Transverse colon (tissue), 4 donors: ENCODE data around the gene PHOX2A. TPM values are rescaled to one million over a fixed set of nuclear protein-coding genes. Genes with fewer than 3 reads are reported as not detected.
"Not testable (repeated sequence)": the region's sequence is repeated elsewhere in the genome, so short reads cannot be mapped to it uniquely, and the experiment has no call there.

Experiments
- DNase-seq: peaks from one replicate; pipeline ENCODE4 v3.0.0-alpha.2; 2019
- H3K27ac ChIP-seq, 4 donors: fragments of 200-600 bp; sonication (generic); 2 replicates each; pipeline ENCODE4 v1.5.1; 2016 to 2018; ENCODE audit warnings: inconsistent platforms in 4 of 4
- H3K27me3 ChIP-seq: fragments of 200-600 bp; sonication (generic); 2 replicates; pipeline ENCODE4 v1.5.1; 2017; ENCODE audit warnings: inconsistent platforms
- H3K36me3 ChIP-seq, 4 donors: fragments of 200-600 bp; sonication (generic); 2 replicates each; pipeline ENCODE4 v1.5.1; 2017 to 2019; ENCODE audit warnings: inconsistent platforms in 4 of 4
- H3K4me1 ChIP-seq, 4 donors: fragments of 200-600 bp; sonication (generic); 2 replicates each; pipeline ENCODE4 v1.5.1; 2017 to 2020; ENCODE audit warnings: inconsistent platforms in 4 of 4
- H3K4me3 ChIP-seq, 4 donors: fragments of 200-600 bp; sonication (generic); 1 replicate in 1 of 4; 2 replicates in 3 of 4; pipeline versions ENCODE4 v1.5.1 to v1.6.1; 2017 to 2019; ENCODE audit warnings: inconsistent platforms in 4 of 4
- H3K9me3 ChIP-seq, 2 donors: fragments of 200-600 bp; sonication (generic); 2 replicates each; pipeline ENCODE4 v1.5.1; 2017 to 2019; ENCODE audit warnings: inconsistent platforms in 2 of 2
- CTCF ChIP-seq, 5 experiments: fragments of 200-600 bp in 3 of 5; fragments of 450-650 bp in 2 of 5; sonication (generic) in 3 of 5; IDR thresholded peaks; 1 replicate in 2 of 5; 2 replicates in 3 of 5; pipeline ENCODE4 v1.5.1; 2016 to 2017; ENCODE audit warnings: antibody characterized with exemption in 5 of 5, inconsistent platforms in 3 of 5, mild to moderate bottlenecking in 2 of 5, moderate library complexity in 1 of 5
- EP300 ChIP-seq: sonication (generic); formaldehyde crosslinking; IDR thresholded peaks from one replicate; pipeline ENCODE4 v1.6.1; 2017; ENCODE audit warnings: antibody characterized with exemption, low read depth
- POLR2A ChIP-seq: fragments of 450-650 bp; IDR thresholded peaks from one replicate; pipeline ENCODE4 v1.6.1; 2016; ENCODE audit warnings: antibody characterized with exemption, mild to moderate bottlenecking, moderate library complexity
- POLR2AphosphoS5 ChIP-seq, 3 donors: sonication (generic); formaldehyde crosslinking; IDR thresholded peaks; one replicate each; pipeline ENCODE4 v1.6.1; 2016; ENCODE audit warnings: antibody characterized with exemption in 3 of 3
- WGBS, 2 donors: methylation state at CpG; one replicate each; pipeline ENCODE4 v1.1.5; 2018; ENCODE audit warnings: low coverage in 1 of 2; 5-methylcytosine and 5-hydroxymethylcytosine counted together
- in situ Hi-C, 4 donors: fragments of 200-750 bp; cut with MboI; loops; one replicate each; pipeline versions ENCODE4 v1.15.0 to v1.15.1; 2017; ENCODE audit warnings: low sequenced_read_pairs in 3 of 4, low pct_ligation_motif_present in 1 of 4, low pct_unique_long_range_greater_than_20kb in 1 of 4
- intact Hi-C: fragments of 100-400 bp; cut with DNase I; formaldehyde crosslinking; loops from one replicate; pipeline ENCODE4 v1.15.1; 2023; ENCODE audit warnings: low total_unique reads
- total RNA-seq, 4 donors: library from RNA; depleted of rRNA; stranded (reverse); fragments of >200 nt; gene quantifications; one replicate each; pipeline ENCODE4 v1.1.0, GENCODE V29; 2016

Gene PHOX2A
- total RNA-seq, 4 donors from 2014 or later: 0.41 to 2.6 (median 0.70) TPM

GRCh38 chr11:72202571-72202970 lies 41.4 kb downstream of the PHOX2A start:
- H3K36me3 ChIP-seq: no peaks in the 10 kb centered on the region
- in situ Hi-C loops: no loop called here
- intact Hi-C loops: no loop called here
- no peaks in the 10 kb centered on the region for H3K9me3 ChIP-seq
- H3K27me3 ChIP-seq: no peaks in the 10 kb centered on the region
- DNase-seq: no peak
- no peak overlapping the region for H3K27ac ChIP-seq
- no peaks in the 10 kb centered on the region for H3K4me1 ChIP-seq
- 98 to 100% methylated on average over 6 of the region's 6 CpGs for WGBS, 2 donors
- H3K4me3 ChIP-seq: no peak overlapping the region
- TF ChIP-seq POLR2A: no peak
- TF ChIP-seq EP300: no peak
- TF ChIP-seq POLR2AphosphoS5 (IDR thresholded peaks at IDR 0.05): no peak

- WGBS, 2 donors: 92 to 94% methylated on average over 21 to 43 of the region's 43 CpGs
- H3K27ac ChIP-seq, H3K4me1 ChIP-seq, H3K27me3 ChIP-seq, H3K4me3 ChIP-seq, H3K36me3 ChIP-seq, DNase-seq, in situ Hi-C loops, H3K9me3 ChIP-seq, intact Hi-C loops: not testable (repeated sequence)
Observed at GRCh38 chr11:72201445-72201844, 42.5 kb downstream of the PHOX2A start.

GRCh38 chr11:72195518-72196270 lies 48.3 kb downstream of the PHOX2A start:
- Histone ChIP-seq H3K27me3 (no peaks in the 10 kb centered on the region), H3K36me3 (no peaks in the 10 kb centered on the region), H3K27ac (no peak overlapping the region), H3K4me3 (no peak overlapping the region), H3K9me3 (no peaks in the 10 kb centered on the region), H3K4me1 (no peaks in the 10 kb centered on the region)
- TF ChIP-seq POLR2AphosphoS5 (IDR thresholded peaks at IDR 0.05): no peak
- TF ChIP-seq EP300: no peak
- TF ChIP-seq CTCF (IDR thresholded peaks at IDR 0.05): no peak
- no peak for TF ChIP-seq POLR2A
- in situ Hi-C loops (no loop called here), intact Hi-C loops (no loop called here)
- 90% methylated on average over 11 of the region's 12 CpGs; no CpG with 5 or more reads in 1 of the 2 donors for WGBS, 2 donors
- no peak for DNase-seq

GRCh38 chr11:72191961-72192381 lies 52.0 kb downstream of the PHOX2A start, which contains the start of gene FOLR1:
FOLR1 (plus strand) TSS chr11:72192140; CDS start chr11:72192174, 34 bp downstream.
- Histone ChIP-seq H3K27ac (no peak within 1 kb of the TSS), H3K9me3 (no peaks in the 10 kb centered on the region), H3K36me3 (no peaks in the 10 kb centered on the region), H3K4me3 (no peak within 1 kb of the TSS), H3K4me1 (peaks cover 0 to 3% (median 0%) of the 10 kb centered on the region in 4 donors), H3K27me3 (no peaks in the 10 kb centered on the region)
- DNase-seq: no peak
- intact Hi-C loops: no loop called here
- 80 to 100% methylated on average over 1 to 5 of the region's 5 CpGs for WGBS, 2 donors
- TF ChIP-seq EP300: no peak
- TF ChIP-seq POLR2A: no peak
- no peak for TF ChIP-seq POLR2AphosphoS5 (IDR thresholded peaks at IDR 0.05)
- no peak for TF ChIP-seq CTCF (IDR thresholded peaks at IDR 0.05)
- in situ Hi-C loops: no loop called here

GRCh38 chr11:72190631-72191071 lies 53.3 kb downstream of the PHOX2A start:
- no peaks in the 10 kb centered on the region for H3K9me3 ChIP-seq
- intact Hi-C loops: no loop called here
- in situ Hi-C loops: no loop called here
- no peak overlapping the region for H3K27ac ChIP-seq
- H3K36me3 ChIP-seq: no peaks in the 10 kb centered on the region
- no peak for TF ChIP-seq EP300
- no peak for TF ChIP-seq POLR2A
- no peak for TF ChIP-seq CTCF (IDR thresholded peaks at IDR 0.05)
- no peak for TF ChIP-seq POLR2AphosphoS5 (IDR thresholded peaks at IDR 0.05)
- no peak for DNase-seq
- 81% methylated on average over 5 of the region's 5 CpGs; no CpG with 5 or more reads in 1 of the 2 donors for WGBS, 2 donors
- H3K4me1 ChIP-seq: peaks cover 0 to 3% (median 0%) of the 10 kb centered on the region in 4 donors
- no peak overlapping the region for H3K4me3 ChIP-seq
- no peaks in the 10 kb centered on the region for H3K27me3 ChIP-seq
